Measurements from ENCODE around the gene KCNH4. TPM values are rescaled to one million over a fixed set of nuclear protein-coding genes. Genes with fewer than 3 reads are reported as not detected.

The KCNH4 gene
- polyA plus RNA-seq, 3 donors: 0.05 TPM; not detected in 2

DNA sequence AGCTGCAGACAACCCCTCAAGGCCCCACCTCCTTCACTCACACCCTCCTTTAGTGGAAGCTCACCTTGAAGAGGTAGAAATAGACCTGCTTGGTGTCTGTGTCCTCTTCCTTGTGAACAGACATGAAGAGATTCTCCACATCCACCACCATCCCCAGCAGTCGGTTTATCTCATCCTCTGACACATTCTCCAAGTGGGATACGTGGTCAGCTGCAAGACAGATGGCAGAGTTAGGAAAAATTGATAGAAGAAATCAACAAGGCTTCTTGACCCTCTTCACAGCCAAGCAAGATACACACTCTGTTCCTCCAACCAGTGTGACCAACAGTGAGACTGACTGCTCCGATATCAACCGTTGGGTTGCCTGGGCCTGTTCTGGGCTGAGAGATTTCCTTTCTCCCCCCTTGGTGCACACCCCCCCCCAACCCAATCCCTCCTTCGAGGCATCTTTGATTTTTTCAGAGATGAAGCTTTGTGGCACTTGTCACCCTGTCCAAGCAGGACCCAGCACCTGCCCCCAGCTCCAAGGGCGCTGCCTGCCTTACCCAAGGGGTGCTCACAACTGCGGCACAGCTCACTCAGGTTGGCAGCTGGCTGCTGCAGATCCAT is 60.7 kb downstream of the KCNH4 start:
- H4K20me1 ChIP-seq (ENCODE audit: insufficient read depth, low read length): peaks cover 6% of the 10 kb centered on the region
- H3K36me3 ChIP-seq (replicated peaks in 1 of 2; ENCODE audit: control insufficient read depth in 1 of 2, insufficient read depth in 2 of 2, low read length in 2 of 2): peaks cover 12% of the 10 kb centered on the region in 2 donors
- Mint-ChIP-seq H3K9me3 (no peaks in the 10 kb centered on the region), H3K36me3 (peaks cover 25 to 38% of the 10 kb centered on the region in 2 donors), H3K4me1 (peaks cover 27% of the 10 kb centered on the region), H3K4me3 (peak overlapping the region in 1 of 2 donors; percentile 54), H3K27ac (no peak overlapping the region), H3K27me3 (ENCODE audit: low read depth in 3 of 3) (no peaks in the 10 kb centered on the region)
- H3K27ac ChIP-seq (ENCODE audit: low read depth in 1 of 2, low read length in 2 of 2): no peak overlapping the region
- peak overlapping the region; percentile 94 for H3K4me2 ChIP-seq (replicated peaks; ENCODE audit: extremely low read depth, low read length, poor library complexity, severe bottlenecking)
- H3K4me1 ChIP-seq (ENCODE audit: control insufficient read depth in 1 of 2, insufficient read depth in 2 of 2, low read length in 2 of 2): peaks cover 9 to 16% of the 10 kb centered on the region in 2 donors
- H3K9me3 ChIP-seq (replicated peaks in 1 of 2; ENCODE audit: control insufficient read depth in 1 of 2, insufficient read depth in 1 of 2, low read length in 2 of 2): no peaks in the 10 kb centered on the region
- peak overlapping the region; percentile 87 for H2AFZ ChIP-seq (ENCODE audit: insufficient read depth, low read depth, low read length, poor library complexity, severe bottlenecking)
- H3K27me3 ChIP-seq (ENCODE audit: control insufficient read depth in 2 of 2, insufficient read depth in 2 of 2, low read length in 2 of 2): no peaks in the 10 kb centered on the region
- no peak for DNase-seq
- TF ChIP-seq, protein P1, sequence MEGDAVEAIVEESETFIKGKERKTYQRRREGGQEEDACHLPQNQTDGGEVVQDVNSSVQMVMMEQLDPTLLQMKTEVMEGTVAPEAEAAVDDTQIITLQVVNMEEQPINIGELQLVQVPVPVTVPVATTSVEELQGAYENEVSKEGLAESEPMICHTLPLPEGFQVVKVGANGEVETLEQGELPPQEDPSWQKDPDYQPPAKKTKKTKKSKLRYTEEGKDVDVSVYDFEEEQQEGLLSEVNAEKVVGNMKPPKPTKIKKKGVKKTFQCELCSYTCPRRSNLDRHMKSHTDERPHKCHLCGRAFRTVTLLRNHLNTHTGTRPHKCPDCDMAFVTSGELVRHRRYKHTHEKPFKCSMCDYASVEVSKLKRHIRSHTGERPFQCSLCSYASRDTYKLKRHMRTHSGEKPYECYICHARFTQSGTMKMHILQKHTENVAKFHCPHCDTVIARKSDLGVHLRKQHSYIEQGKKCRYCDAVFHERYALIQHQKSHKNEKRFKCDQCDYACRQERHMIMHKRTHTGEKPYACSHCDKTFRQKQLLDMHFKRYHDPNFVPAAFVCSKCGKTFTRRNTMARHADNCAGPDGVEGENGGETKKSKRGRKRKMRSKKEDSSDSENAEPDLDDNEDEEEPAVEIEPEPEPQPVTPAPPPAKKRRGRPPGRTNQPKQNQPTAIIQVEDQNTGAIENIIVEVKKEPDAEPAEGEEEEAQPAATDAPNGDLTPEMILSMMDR (IDR thresholded peaks at IDR 0.05): no peak
- no peak overlapping the region for H3K9ac ChIP-seq (ENCODE audit: insufficient read depth, low read length, poor library complexity, severe bottlenecking)
- 38% methylated on average over 3 of the region's 7 CpGs for WGBS (ENCODE audit: insufficient coverage)
- no peaks in the 10 kb centered on the region for H3K79me2 ChIP-seq (ENCODE audit: insufficient read depth, low read length)
- intact Hi-C loops (cut with micrococcal nuclease): no loop called here
- H3K4me3 ChIP-seq (replicated peaks in 1 of 3; ENCODE audit: low read depth in 2 of 3, low read length in 3 of 3): peak overlapping the region in 1 of 3 experiments; percentile 78

DNA sequence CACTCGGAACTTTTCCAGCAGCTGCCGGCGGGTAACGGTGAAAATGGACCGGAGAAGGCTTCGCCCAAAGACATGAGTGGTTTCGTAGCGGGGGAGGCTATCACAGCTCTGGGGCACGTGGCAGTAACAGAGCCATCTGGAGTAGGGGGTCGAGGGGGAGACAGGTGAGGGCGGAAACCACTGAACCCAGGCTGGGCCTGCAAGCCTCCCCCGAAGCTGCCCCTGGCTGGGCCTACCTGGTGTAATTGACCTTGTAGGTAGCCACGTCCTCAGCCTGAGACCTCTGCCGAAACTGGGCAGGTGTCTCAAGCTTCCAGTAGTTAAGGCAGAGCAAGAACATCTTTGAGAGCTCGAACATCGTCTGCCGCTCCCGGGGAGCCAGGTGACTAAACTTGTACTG is 61.6 kb downstream of the KCNH4 start:
- H3K4me1 Mint-ChIP-seq: peaks cover 27% of the 10 kb centered on the region
- no peak overlapping the region for H3K9ac ChIP-seq (ENCODE audit: insufficient read depth, low read length, poor library complexity, severe bottlenecking)
- no peak overlapping the region for H3K4me3 ChIP-seq (replicated peaks in 1 of 3; ENCODE audit: low read depth in 2 of 3, low read length in 3 of 3)
- no peak overlapping the region for H3K4me3 Mint-ChIP-seq
- H3K9me3 Mint-ChIP-seq: no peaks in the 10 kb centered on the region
- 96% methylated on average over 11 of the region's 18 CpGs for WGBS (ENCODE audit: insufficient coverage)
- H3K79me2 ChIP-seq (ENCODE audit: insufficient read depth, low read length): no peaks in the 10 kb centered on the region
- H3K4me1 ChIP-seq (ENCODE audit: control insufficient read depth in 1 of 2, insufficient read depth in 2 of 2, low read length in 2 of 2): peaks cover 9 to 16% of the 10 kb centered on the region in 2 donors
- intact Hi-C loops (cut with micrococcal nuclease): loop anchor here in 1 of 2 donors (5.0 kb wide), 1 partner anchor 92 kb away; no protein-coding TSS in a partner anchor
- H2AFZ ChIP-seq (ENCODE audit: insufficient read depth, low read depth, low read length, poor library complexity, severe bottlenecking): no peak overlapping the region
- H4K20me1 ChIP-seq (ENCODE audit: insufficient read depth, low read length): no peaks in the 10 kb centered on the region
- TF ChIP-seq, protein P1 (IDR thresholded peaks at IDR 0.05): no peak
- H3K36me3 ChIP-seq (replicated peaks in 1 of 2; ENCODE audit: control insufficient read depth in 1 of 2, insufficient read depth in 2 of 2, low read length in 2 of 2): peaks cover 2 to 8% of the 10 kb centered on the region in 2 donors
- no peaks in the 10 kb centered on the region for H3K27me3 Mint-ChIP-seq (ENCODE audit: low read depth in 3 of 3)
- H3K27ac Mint-ChIP-seq: no peak overlapping the region
- no peak overlapping the region for H3K27ac ChIP-seq (ENCODE audit: low read depth in 1 of 2, low read length in 2 of 2)
- H3K4me2 ChIP-seq (replicated peaks; ENCODE audit: extremely low read depth, low read length, poor library complexity, severe bottlenecking): no peak overlapping the region
- no peaks in the 10 kb centered on the region for H3K9me3 ChIP-seq (replicated peaks in 1 of 2; ENCODE audit: control insufficient read depth in 1 of 2, insufficient read depth in 1 of 2, low read length in 2 of 2)
- DNase-seq: no peak
- H3K27me3 ChIP-seq (ENCODE audit: control insufficient read depth in 2 of 2, insufficient read depth in 2 of 2, low read length in 2 of 2): no peaks in the 10 kb centered on the region
- peaks cover 22 to 35% of the 10 kb centered on the region in 2 donors for H3K36me3 Mint-ChIP-seq

Measured in CD14-positive monocyte (primary cell).